GM04504 (cell line): ENCODE measurements around the gene KCNH5.
A peak's percentile ranks its signal among the peaks of the same experiment; 100 is the strongest.

Experiments
- DNase-seq: peaks from one replicate; pipeline ENCODE4 v3.0.0-alpha.2; 2012; ENCODE audit warnings: low read depth

KCNH5 gene

DNA sequence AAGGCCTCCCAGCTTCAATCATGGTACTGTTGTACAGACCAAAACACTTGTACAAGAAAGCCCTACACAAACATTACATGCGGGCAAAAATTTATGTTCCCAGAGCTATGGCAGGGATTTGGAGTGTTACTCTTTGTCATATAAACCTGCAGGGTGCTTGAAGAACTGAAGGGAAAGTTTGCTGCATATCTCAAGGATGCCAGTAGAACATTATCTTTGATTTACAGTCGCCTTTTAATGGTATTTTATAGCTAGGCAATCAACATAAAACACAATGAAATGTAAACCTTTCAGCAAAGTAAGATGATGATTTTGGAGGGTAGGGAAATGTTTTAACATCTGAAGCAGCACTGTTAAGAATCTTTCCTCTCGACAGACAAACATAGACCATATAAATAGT lies 305.6 kb downstream of the KCNH5 start:
- no peak for DNase-seq

DNA sequence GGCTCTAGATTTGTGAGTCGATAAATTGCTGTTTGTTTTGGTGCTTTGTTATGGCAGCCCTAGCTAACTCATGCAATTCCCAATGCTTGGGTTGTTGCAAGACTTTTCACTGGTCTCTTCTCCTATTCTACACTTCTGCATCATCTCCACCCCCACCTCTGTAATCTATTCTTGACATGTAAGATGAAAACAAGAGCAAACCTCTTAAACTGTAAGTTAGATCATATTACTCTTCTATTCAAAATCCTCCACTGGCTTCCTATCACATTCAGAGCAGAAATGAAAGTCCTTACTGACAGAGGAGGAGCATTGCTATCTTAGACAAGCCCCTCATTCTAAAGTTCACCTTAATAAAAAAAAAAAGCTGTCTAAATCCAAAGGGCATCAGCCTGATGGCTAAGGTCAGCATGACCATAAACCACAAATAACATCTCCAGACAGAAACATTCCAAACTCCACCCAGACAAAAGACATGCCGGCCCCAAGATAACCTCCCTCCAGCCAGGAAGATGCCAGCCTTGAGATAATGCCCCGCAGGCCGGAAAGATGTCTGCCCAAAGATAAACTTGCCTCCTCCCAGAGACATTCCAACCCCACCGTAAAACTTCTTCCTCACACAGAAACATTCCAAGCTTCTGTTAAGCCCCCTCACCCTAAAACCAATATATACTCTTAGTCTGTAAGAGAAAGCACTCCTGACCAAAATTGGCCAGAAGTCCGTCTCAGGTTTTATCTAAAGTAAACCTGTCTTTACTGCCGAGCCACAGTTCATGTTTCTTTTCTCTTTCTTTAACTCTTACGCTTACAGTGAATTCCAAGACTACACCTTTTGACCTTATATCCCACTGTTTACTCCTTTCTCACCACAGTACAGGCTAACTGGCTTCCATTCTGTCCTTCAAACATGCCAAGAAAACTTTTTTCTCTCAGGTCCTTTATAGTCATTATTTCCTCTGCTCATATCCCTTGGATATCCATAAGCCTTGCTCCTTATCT lies 308.9 kb downstream of the KCNH5 start:
- no peak for DNase-seq

DNA sequence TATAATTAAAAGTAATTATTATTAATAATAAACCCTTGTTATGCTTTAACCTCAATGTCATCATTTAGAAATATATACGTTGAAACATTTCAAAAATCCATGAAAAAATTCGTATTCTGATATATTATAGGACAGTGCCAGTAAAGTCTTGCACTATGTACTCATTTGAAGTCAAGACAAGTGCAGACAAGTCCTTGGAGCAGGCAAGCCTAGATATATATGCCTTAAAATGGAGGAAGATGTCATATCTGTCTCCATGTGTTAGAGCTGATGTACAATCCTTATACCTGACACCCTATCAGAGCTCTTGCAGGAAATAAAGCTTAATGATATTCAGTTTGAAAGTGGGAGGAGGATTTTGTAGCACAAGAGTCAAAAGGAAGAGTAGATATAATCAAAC lies 310.4 kb downstream of the KCNH5 start:
- no peak for DNase-seq

DNA sequence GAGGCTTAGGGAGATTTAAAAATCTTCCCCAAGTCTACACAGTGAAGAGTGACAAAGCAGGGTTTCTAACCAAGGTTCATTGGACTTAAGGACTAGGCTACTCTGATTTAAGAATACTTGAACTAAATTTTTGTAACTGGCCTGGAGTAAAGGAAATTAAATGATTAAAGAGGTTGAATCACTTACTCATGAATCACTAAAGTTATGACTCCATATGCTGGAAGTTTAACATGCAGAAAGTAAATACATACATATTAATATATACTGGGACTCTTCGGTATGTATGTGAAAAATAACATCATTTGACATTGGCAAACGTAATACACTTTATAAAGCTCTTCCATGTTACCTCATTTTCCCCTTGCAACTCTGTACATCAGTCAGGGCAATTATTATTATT lies 322.9 kb downstream of the KCNH5 start:
- DNase-seq: no peak

GRCh38 chr14:62718629-62719028 lies 326.6 kb downstream of the KCNH5 start:
- no peak for DNase-seq

- DNase-seq: no peak
These were observed 333.8 kb downstream of the KCNH5 start for GRCh38 chr14:62711351-62712023.

- no peak for DNase-seq
These were observed 334.4 kb downstream of the KCNH5 start for GRCh38 chr14:62710811-62711210.

GRCh38 chr14:62709773-62710172 lies 335.5 kb downstream of the KCNH5 start:
- no peak for DNase-seq

DNA sequence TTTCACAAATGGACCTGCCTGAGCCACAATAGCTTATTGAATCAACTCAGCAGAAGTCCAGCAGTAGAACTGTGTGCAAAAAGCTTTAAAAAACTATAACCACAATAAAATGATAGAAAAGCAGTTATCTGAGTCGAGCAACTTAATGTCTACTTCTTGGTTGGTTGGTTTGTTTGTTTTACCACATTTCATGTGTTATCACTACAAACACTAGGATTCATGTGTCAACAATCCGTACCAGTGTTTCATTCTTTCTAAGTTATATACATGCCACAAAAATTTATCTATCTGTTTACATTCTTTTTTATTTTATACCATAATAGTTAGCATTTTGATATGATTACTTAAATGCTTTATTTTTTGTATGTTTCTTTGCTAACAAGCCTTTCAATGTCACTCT lies 339.0 kb downstream of the KCNH5 start:
- DNase-seq: no peak

DNA sequence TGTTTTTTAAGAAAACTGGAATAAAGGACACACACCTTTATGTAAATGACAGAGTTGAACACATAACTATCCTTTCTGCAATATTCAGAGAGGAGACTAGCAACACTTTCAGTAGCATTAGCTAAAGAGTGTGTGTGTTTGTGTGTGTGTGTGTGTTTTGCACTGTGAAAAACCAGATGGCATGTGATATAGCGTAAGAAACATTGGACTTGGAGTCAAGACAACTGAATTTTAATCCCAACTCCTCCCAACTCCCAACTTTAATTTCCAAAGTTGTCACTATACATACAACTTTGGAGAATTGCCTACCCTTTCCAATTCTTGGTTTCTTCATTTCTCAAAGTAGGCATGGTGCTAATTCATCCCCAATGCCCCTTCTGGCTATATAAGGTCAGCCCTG lies 347.8 kb downstream of the KCNH5 start:
- DNase-seq: no peak

DNA sequence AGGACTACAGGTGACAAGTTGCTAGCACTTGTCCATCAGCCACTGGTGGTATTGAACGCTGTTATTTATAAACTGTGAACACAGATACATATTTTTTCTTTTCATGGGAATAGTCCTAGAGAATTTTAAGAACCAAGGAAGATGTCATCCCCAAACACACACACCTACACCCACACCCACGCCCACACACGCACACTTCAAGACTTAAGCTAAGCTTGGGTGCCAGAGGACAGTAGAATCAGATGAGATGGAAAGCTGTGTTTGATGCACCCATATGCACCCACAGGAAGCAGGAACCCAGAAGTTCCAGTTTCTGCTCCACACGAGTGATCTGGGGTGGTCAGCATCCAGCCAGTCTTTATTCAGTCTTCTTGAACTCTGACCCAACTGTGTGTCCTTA lies 348.3 kb downstream of the KCNH5 start:
- DNase-seq: no peak

DNA sequence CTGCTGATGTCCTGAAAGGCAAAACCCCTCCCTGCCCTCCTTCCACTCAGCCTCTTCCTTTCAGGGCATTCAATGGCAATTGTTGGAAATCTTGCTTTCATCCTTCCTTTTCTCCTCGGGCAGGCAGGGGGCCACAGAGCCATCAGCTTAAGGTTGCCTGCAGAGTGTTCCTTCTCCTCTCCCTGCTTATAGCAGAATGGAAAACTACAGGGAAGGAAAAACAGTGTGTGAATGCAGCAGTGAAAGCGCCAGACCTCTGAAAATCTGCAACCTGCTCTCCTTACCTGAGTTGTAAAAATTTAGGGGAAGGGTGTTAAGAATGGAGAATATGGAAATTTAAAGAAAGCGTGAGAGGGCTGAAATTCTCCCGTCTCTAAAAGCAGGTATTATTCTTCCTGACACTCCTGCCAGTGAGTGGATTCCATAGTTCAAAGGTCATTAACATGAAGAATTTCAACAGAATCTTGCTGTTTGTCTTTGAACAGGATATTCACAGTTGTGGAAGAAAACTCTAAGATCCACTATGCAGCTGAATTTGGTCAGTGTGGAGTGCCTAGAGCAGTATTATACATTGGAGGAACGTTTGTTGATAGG lies 348.8 kb downstream of the KCNH5 start:
- no peak for DNase-seq

- no peak for DNase-seq
These were observed 351.2 kb downstream of the KCNH5 start for GRCh38 chr14:62694075-62694474.

DNA sequence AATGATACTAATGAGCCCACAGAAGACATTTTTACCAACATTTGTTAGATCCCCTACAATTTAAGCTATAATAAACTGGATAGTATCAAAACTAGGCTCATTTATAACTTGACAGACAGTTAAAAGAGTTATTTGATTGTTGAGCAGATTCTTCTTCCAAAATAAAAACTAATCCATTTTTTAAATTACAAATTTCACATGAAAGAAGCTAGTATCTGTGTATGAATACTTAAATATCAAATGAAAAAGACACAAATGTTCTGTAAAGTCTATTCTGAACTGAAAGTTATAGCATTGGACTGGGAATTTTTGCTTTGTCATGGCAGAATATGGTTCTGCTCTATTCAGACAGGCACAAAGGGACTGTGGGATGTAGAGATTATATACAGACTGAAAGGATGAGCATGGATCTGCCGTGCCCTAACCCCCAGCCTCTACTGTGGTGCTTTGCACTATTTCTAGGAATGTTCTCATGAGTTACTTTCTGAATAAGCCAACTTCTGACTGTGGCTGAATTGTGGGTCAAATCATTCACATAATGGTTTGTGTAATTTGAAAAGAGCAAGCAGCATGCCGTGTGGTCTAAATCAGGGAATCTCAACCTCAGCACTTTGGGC lies 352.7 kb downstream of the KCNH5 start:
- no peak for DNase-seq

- DNase-seq: peak; percentile 46
These were observed 353.4 kb downstream of the KCNH5 start for GRCh38 chr14:62691647-62692489.

GRCh38 chr14:62689733-62690132 lies 355.5 kb downstream of the KCNH5 start:
- DNase-seq: no peak

- no peak for DNase-seq
These were observed 357.4 kb downstream of the KCNH5 start for GRCh38 chr14:62687818-62688217.

DNA sequence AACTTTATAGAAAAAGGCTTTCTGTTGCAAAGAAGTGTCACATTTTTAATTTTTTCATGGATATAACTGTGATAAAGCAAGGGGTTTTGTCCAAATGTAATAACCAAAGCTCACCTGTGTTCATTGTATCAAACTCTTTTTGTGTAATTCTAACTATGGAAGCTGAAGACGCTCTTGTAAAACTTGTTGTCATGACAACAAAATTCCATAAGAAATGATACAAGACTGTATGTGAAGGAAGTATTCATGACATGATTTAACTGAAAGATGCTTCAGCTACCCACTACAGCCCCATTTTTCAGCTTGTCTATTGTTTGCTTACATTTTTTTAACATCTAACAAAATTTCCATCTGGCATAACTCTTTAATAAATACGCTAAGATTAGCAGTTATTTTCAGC lies 360.9 kb downstream of the KCNH5 start:
- DNase-seq: no peak

DNA sequence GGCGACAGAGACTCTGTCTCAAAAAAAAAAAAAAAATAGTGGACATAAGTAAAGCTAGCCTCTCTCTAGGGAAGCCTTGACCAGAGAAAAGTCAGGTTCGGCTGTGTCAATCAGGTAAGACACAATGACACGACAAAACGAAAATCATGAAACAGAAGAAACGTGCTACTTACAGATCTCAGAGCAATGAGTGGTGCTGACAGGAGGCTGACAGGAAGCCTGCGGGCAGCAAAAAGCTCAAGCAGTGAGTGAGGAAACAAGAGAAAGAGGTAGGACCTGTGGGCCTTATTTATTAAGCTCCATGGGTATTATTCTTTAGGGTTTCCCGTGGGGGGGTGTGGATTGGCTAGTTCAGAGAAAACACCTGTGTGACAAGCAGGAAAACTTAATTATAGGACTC lies 363.1 kb downstream of the KCNH5 start:
- DNase-seq: no peak

DNA sequence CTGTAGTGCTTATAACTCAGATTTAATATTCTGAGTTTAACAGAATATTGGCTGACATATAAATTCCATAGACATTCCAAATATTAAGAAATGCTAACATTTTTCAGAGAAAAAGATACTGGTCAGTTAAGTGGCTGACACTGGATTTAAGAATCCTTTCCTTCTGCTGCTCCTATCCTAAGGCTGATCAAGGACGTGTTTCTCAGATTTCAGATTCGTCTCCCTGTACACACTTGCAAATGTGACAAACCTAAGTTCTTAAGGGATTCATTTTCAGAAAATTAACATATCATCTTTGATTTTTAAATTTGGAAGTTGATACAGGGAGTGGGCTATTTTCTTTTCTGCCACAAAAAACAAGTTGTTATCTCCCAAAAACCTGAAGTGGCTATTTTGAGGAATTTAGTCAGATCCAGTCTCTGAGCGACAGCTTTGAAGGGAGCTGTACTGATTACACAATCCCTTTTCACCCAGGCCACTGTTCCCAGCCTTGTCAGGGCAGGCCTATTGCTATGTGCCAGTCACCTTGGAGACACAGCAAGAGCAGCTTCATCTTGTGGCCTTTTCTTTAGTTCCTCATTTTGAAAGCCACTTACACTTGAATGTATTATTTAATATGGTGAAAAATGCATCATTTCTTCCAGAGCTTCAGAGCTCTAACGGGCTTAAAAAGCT lies 370.6 kb downstream of the KCNH5 start:
- no peak for DNase-seq
